Transverse colon (tissue), 4 donors: Measurements from ENCODE around the gene UMOD. TPM values are rescaled to one million over a fixed set of nuclear protein-coding genes. Genes with fewer than 3 reads are reported as not detected.

Source experiments
- DNase-seq: peaks from one replicate; pipeline ENCODE4 v3.0.0-alpha.2; 2019
- H3K27ac ChIP-seq, 4 donors: fragments of 200-600 bp; sonication (generic); 2 replicates each; pipeline ENCODE4 v1.5.1; 2016 to 2018; ENCODE audit warnings: inconsistent platforms in 4 of 4
- H3K27me3 ChIP-seq: fragments of 200-600 bp; sonication (generic); 2 replicates; pipeline ENCODE4 v1.5.1; 2017; ENCODE audit warnings: inconsistent platforms
- H3K36me3 ChIP-seq, 4 donors: fragments of 200-600 bp; sonication (generic); 2 replicates each; pipeline ENCODE4 v1.5.1; 2017 to 2019; ENCODE audit warnings: inconsistent platforms in 4 of 4
- H3K4me1 ChIP-seq, 4 donors: fragments of 200-600 bp; sonication (generic); 2 replicates each; pipeline ENCODE4 v1.5.1; 2017 to 2020; ENCODE audit warnings: inconsistent platforms in 4 of 4
- H3K4me3 ChIP-seq, 4 donors: fragments of 200-600 bp; sonication (generic); 1 replicate in 1 of 4; 2 replicates in 3 of 4; pipeline versions ENCODE4 v1.5.1 to v1.6.1; 2017 to 2019; ENCODE audit warnings: inconsistent platforms in 4 of 4
- H3K9me3 ChIP-seq, 2 donors: fragments of 200-600 bp; sonication (generic); 2 replicates each; pipeline ENCODE4 v1.5.1; 2017 to 2019; ENCODE audit warnings: inconsistent platforms in 2 of 2
- CTCF ChIP-seq, 5 experiments: fragments of 200-600 bp in 3 of 5; fragments of 450-650 bp in 2 of 5; sonication (generic) in 3 of 5; IDR thresholded peaks; 1 replicate in 2 of 5; 2 replicates in 3 of 5; pipeline ENCODE4 v1.5.1; 2016 to 2017; ENCODE audit warnings: antibody characterized with exemption in 5 of 5, inconsistent platforms in 3 of 5, mild to moderate bottlenecking in 2 of 5, moderate library complexity in 1 of 5
- EP300 ChIP-seq: sonication (generic); formaldehyde crosslinking; IDR thresholded peaks from one replicate; pipeline ENCODE4 v1.6.1; 2017; ENCODE audit warnings: antibody characterized with exemption, low read depth
- POLR2A ChIP-seq: fragments of 450-650 bp; IDR thresholded peaks from one replicate; pipeline ENCODE4 v1.6.1; 2016; ENCODE audit warnings: antibody characterized with exemption, mild to moderate bottlenecking, moderate library complexity
- POLR2AphosphoS5 ChIP-seq, 3 donors: sonication (generic); formaldehyde crosslinking; IDR thresholded peaks; one replicate each; pipeline ENCODE4 v1.6.1; 2016; ENCODE audit warnings: antibody characterized with exemption in 3 of 3
- WGBS, 2 donors: methylation state at CpG; one replicate each; pipeline ENCODE4 v1.1.5; 2018; ENCODE audit warnings: low coverage in 1 of 2; 5-methylcytosine and 5-hydroxymethylcytosine counted together
- in situ Hi-C, 4 donors: fragments of 200-750 bp; cut with MboI; loops; one replicate each; pipeline versions ENCODE4 v1.15.0 to v1.15.1; 2017; ENCODE audit warnings: low sequenced_read_pairs in 3 of 4, low pct_ligation_motif_present in 1 of 4, low pct_unique_long_range_greater_than_20kb in 1 of 4
- intact Hi-C: fragments of 100-400 bp; cut with DNase I; formaldehyde crosslinking; loops from one replicate; pipeline ENCODE4 v1.15.1; 2023; ENCODE audit warnings: low total_unique reads
- total RNA-seq, 4 donors: library from RNA; depleted of rRNA; stranded (reverse); fragments of >200 nt; gene quantifications; one replicate each; pipeline ENCODE4 v1.1.0, GENCODE V29; 2016

Gene UMOD
- total RNA-seq, 4 donors from 2014 or later = not detected

GRCh38 chr16:20353379-20353778 lies 864 bp upstream of the UMOD start:
- H3K27ac ChIP-seq = no peak overlapping the region
- peaks cover 14% of the 10 kb centered on the region for H3K27me3 ChIP-seq
- in situ Hi-C loops (no loop called here), intact Hi-C loops (no loop called here)
- no peak overlapping the region for H3K4me3 ChIP-seq
- no peak for TF ChIP-seq POLR2A
- TF ChIP-seq CTCF (IDR thresholded peaks at IDR 0.05) = no peak
- TF ChIP-seq POLR2AphosphoS5 (IDR thresholded peaks at IDR 0.05) = no peak
- TF ChIP-seq EP300 = no peak
- no peak for DNase-seq
- no peaks in the 10 kb centered on the region for H3K9me3 ChIP-seq
- no peaks in the 10 kb centered on the region for H3K36me3 ChIP-seq
- no peaks in the 10 kb centered on the region for H3K4me1 ChIP-seq

- Histone ChIP-seq H3K27me3 (peaks cover 10% of the 10 kb centered on the region), H3K36me3 (no peaks in the 10 kb centered on the region), H3K9me3 (no peaks in the 10 kb centered on the region), H3K4me3 (no peak overlapping the region), H3K27ac (no peak overlapping the region), H3K4me1 (no peaks in the 10 kb centered on the region)
- no peak for TF ChIP-seq EP300
- no peak for TF ChIP-seq POLR2A
- no peak for TF ChIP-seq POLR2AphosphoS5 (IDR thresholded peaks at IDR 0.05)
- no peak for TF ChIP-seq CTCF (IDR thresholded peaks at IDR 0.05)
- intact Hi-C loops (no loop called here), in situ Hi-C loops (no loop called here)
- no peak for DNase-seq
- WGBS, 2 donors = 83% methylated on average over 6 of the region's 6 CpGs
Measured at GRCh38 chr16:20349615-20350014, 2.9 kb downstream of the UMOD start.

GRCh38 chr16:20348365-20349185 lies 3.9 kb downstream of the UMOD start:
- Histone ChIP-seq H3K36me3 (no peaks in the 10 kb centered on the region), H3K4me3 (peak overlapping the region in 1 of 4 donors; percentile 9), H3K27me3 (peaks cover 10% of the 10 kb centered on the region), H3K27ac (no peak overlapping the region), H3K9me3 (no peaks in the 10 kb centered on the region), H3K4me1 (no peaks in the 10 kb centered on the region)
- 52% methylated on average over 56 of the region's 77 CpGs; no CpG with 5 or more reads in 1 of the 2 donors for WGBS, 2 donors
- TF ChIP-seq POLR2A = no peak
- TF ChIP-seq POLR2AphosphoS5 (IDR thresholded peaks at IDR 0.05) = no peak
- TF ChIP-seq EP300 = no peak
- peak in 1 of 5 experiments; percentile 14 for TF ChIP-seq CTCF (IDR thresholded peaks at IDR 0.05)
- intact Hi-C loops (no loop called here), in situ Hi-C loops (no loop called here)
- no peak for DNase-seq

- no peak overlapping the region for H3K27ac ChIP-seq
- in situ Hi-C loops (no loop called here), intact Hi-C loops (no loop called here)
- 74% methylated on average over 12 of the region's 12 CpGs; no CpG with 5 or more reads in 1 of the 2 donors for WGBS, 2 donors
- H3K9me3 ChIP-seq = no peaks in the 10 kb centered on the region
- TF ChIP-seq POLR2A (no peak), EP300 (no peak), CTCF (IDR thresholded peaks at IDR 0.05) (no peak)
- H3K36me3 ChIP-seq = no peaks in the 10 kb centered on the region
- DNase-seq = no peak
- no peak overlapping the region for H3K4me3 ChIP-seq
- H3K27me3 ChIP-seq = peaks cover 10% of the 10 kb centered on the region
- no peaks in the 10 kb centered on the region for H3K4me1 ChIP-seq
Measured at GRCh38 chr16:20347666-20348364, 4.7 kb downstream of the UMOD start.
